Measurements from ENCODE around the gene NEK8. TPM values are rescaled to one million over a fixed set of nuclear protein-coding genes. Genes with fewer than 3 reads are reported as not detected.
"Not testable (repeated sequence)": the region's sequence is repeated elsewhere in the genome, so short reads cannot be mapped to it uniquely, and the experiment has no call there.

Gene NEK8
- total and polyA plus RNA-seq, 9 donors, result 1.9 to 8.3 (median 3.2) TPM

GRCh38 chr17:28777178-28777577 is 48.6 kb downstream of the NEK8 start:
- no peak for DNase-seq
- no peak for TF ChIP-seq POLR2A (IDR thresholded peaks at IDR 0.05)
- TF ChIP-seq CTCF (IDR thresholded peaks at IDR 0.05), result no peak
- no peak for TF ChIP-seq EP300 (IDR thresholded peaks at IDR 0.05)
- intact Hi-C loops (cut with DNase I), result no loop called here
- H3K4me3 ChIP-seq, result no peak overlapping the region
- 40 to 45% (median 44%) methylated on average over 1 of the region's 1 CpG for WGBS, 3 donors
- no peaks in the 10 kb centered on the region for H3K36me3 ChIP-seq
- H3K9me3 ChIP-seq, result no peaks in the 10 kb centered on the region
- H3K27ac ChIP-seq, result no peak overlapping the region
- H3K4me1 ChIP-seq (ENCODE audit: insufficient read depth), result no peaks in the 10 kb centered on the region
- no peaks in the 10 kb centered on the region for H3K27me3 ChIP-seq

DNA sequence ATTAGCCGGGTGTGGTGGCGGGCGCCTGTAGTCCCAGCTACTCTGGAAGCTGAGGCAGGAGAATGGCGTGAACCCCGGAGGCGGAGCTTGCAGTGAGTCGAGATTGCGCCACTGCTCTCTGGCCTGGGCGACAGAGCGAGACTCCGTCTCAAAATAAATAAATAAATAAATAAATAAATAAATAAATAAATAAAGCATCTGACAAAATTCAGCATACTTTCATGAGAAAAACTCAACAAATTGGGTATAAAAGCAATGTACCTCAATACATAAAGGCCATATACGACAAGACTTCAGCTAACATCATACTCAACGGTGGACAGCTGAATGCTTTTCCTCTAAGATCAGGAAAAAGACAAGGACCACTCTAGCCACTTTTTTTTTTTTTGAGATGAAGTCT is 51.0 kb downstream of the NEK8 start:
- H3K27me3 ChIP-seq; H3K9me3 ChIP-seq; H3K27ac ChIP-seq; H3K36me3 ChIP-seq; H3K4me3 ChIP-seq; H3K4me1 ChIP-seq (ENCODE audit: insufficient read depth); DNase-seq; intact Hi-C loops (cut with DNase I): not testable (repeated sequence)
- 96 to 98% (median 97%) methylated on average over 13 of the region's 13 CpGs for WGBS, 3 donors

GRCh38 chr17:28783161-28783560 is 54.6 kb downstream of the NEK8 start:
- Histone ChIP-seq H3K36me3 (no peaks in the 10 kb centered on the region), H3K27me3 (no peaks in the 10 kb centered on the region), H3K27ac (no peak overlapping the region), H3K4me1 (ENCODE audit: insufficient read depth) (no peaks in the 10 kb centered on the region), H3K4me3 (no peak overlapping the region), H3K9me3 (no peaks in the 10 kb centered on the region)
- 76 to 84% (median 80%) methylated on average over 3 of the region's 3 CpGs for WGBS, 3 donors
- TF ChIP-seq POLR2A (IDR thresholded peaks at IDR 0.05) (no peak), CTCF (IDR thresholded peaks at IDR 0.05) (no peak), EP300 (IDR thresholded peaks at IDR 0.05) (no peak)
- intact Hi-C loops (cut with DNase I), result no loop called here
- no peak for DNase-seq

DNA sequence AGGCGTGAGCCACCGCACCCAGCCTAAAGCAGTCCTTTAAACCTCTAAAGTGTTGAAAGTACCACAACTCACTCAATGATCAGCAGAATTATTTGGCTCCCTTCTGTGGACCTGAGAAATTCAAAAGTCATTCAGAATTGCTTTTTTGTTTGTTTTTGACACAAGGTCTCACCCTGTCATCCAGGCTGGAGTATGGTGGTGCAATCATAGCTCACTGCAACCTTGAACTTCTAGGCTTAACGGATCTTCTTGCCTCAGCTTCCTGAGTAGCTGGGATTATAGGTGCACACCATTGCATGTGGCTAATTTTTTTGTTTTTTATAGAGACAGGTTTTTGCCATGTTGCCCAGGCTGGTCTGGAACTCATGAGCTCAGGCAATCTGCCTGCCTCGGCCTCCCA is 59.5 kb downstream of the NEK8 start:
- Histone ChIP-seq H3K27ac (no peak overlapping the region), H3K4me3 (no peak overlapping the region)

More for the DNA sequence above, 59.5 kb downstream of the NEK8 start:
- 87 to 93% (median 89%) methylated on average over 4 of the region's 4 CpGs for WGBS, 3 donors
- TF ChIP-seq POLR2A (IDR thresholded peaks at IDR 0.05) (no peak), CTCF (IDR thresholded peaks at IDR 0.05) (no peak), EP300 (IDR thresholded peaks at IDR 0.05) (no peak)
- no peaks in the 10 kb centered on the region for H3K9me3 ChIP-seq
- intact Hi-C loops (cut with DNase I), result no loop called here
- DNase-seq, result no peak
- no peaks in the 10 kb centered on the region for H3K27me3 ChIP-seq
- no peaks in the 10 kb centered on the region for H3K36me3 ChIP-seq
- H3K4me1 ChIP-seq (ENCODE audit: insufficient read depth), result no peaks in the 10 kb centered on the region

Small RNA genes within 50 kb of the gene (small RNA-seq; reads per million reads assigned to genes)
- gene SNORD42A (not detected), gene SNORD42B (not detected), gene SNORD4A (not detected), gene SNORD4B (not detected)

Other genes with a start within 250 kb of the NEK8 start
- gene FOXN1, start 222.4 kb upstream of the NEK8 start, total RNA-seq, result not detected
- not detected for gene FOXN1, start 222.4 kb upstream of the NEK8 start, polyA plus RNA-seq
- gene UNC119, start 176.2 kb upstream of the NEK8 start, total RNA-seq, result 10 to 100 TPM; 14.4 to 27.3 (median 19.5) TPM
- 10 to 100 TPM; 18.6 to 19.3 TPM for gene UNC119, start 176.2 kb upstream of the NEK8 start, polyA plus RNA-seq
- 10 to 100 TPM; 16.1 to 42.2 (median 33.5) TPM for gene PIGS, start 157.3 kb upstream of the NEK8 start, total RNA-seq
- 10 to 100 TPM; 26.6 to 64.8 TPM for gene PIGS, start 157.3 kb upstream of the NEK8 start, polyA plus RNA-seq
- gene ALDOC, start 151.9 kb upstream of the NEK8 start, total RNA-seq, result 10 to 100 TPM; 17.1 to 71.5 (median 28.4) TPM
- gene ALDOC, start 151.9 kb upstream of the NEK8 start, polyA plus RNA-seq, result 10 to 100 TPM; 25.4 to 39.1 TPM
- gene SPAG5, start 129.8 kb upstream of the NEK8 start, total RNA-seq, result 1 to 10 TPM; 2.1 to 5.0 (median 3.3) TPM
- gene SPAG5, start 129.8 kb upstream of the NEK8 start, polyA plus RNA-seq, result 1 to 10 TPM; 2.9 to 3.8 TPM
- gene RSKR, start 114.6 kb upstream of the NEK8 start, total RNA-seq, result 10 to 100 TPM in 3 of 7 donors, 1 to 10 TPM in 4; 3.6 to 16.2 (median 7.9) TPM
- 1 to 10 TPM; 4.1 to 8.7 TPM for gene RSKR, start 114.6 kb upstream of the NEK8 start, polyA plus RNA-seq
- 100 to 1,000 TPM in 3 of 7 donors, 10 to 100 TPM in 4; 57.2 to 148 (median 93.2) TPM for gene BLTP2, start 83.6 kb upstream of the NEK8 start, total RNA-seq
- gene BLTP2, start 83.6 kb upstream of the NEK8 start, polyA plus RNA-seq, result 100 to 1,000 TPM in 1 of 2 donors, 10 to 100 TPM in 1; 24.9 to 100 TPM
- 10 to 100 TPM; 33.9 to 53.1 (median 46.7) TPM for gene SDF2, start 66.9 kb upstream of the NEK8 start, total RNA-seq
- gene SDF2, start 66.9 kb upstream of the NEK8 start, polyA plus RNA-seq, result 100 to 1,000 TPM in 1 of 2 donors, 10 to 100 TPM in 1; 62.7 to 118 TPM
- 10 to 100 TPM; 42.3 to 83.8 (median 67.2) TPM for gene SUPT6H, start 66.6 kb upstream of the NEK8 start, total RNA-seq
- gene SUPT6H, start 66.6 kb upstream of the NEK8 start, polyA plus RNA-seq, result 10 to 100 TPM; 34.8 to 80.1 TPM
- 1 to 10 TPM; 4.0 to 6.7 (median 5.0) TPM for gene PROCA1, start 16.9 kb upstream of the NEK8 start, total RNA-seq
- 1 to 10 TPM; 2.7 to 6.5 TPM for gene PROCA1, start 16.9 kb upstream of the NEK8 start, polyA plus RNA-seq
- gene RAB34, start 10.9 kb upstream of the NEK8 start, total RNA-seq, result 100 to 1,000 TPM; 149 to 222 (median 169) TPM
- gene RAB34, start 10.9 kb upstream of the NEK8 start, polyA plus RNA-seq, result 100 to 1,000 TPM; 196 to 208 TPM
- gene RPL23A, start 8.8 kb upstream of the NEK8 start, total RNA-seq, result 1,000 to 10,000 TPM; 1,369 to 3,979 (median 2,659) TPM
- 1,000 to 10,000 TPM; 2,997 to 3,153 TPM for gene RPL23A, start 8.8 kb upstream of the NEK8 start, polyA plus RNA-seq
- gene TLCD1, start 2.6 kb upstream of the NEK8 start, total RNA-seq, result 1 to 10 TPM in 6 of 7 donors, not detected in 1; 1.3 to 7.0 (median 1.6) TPM
- gene TLCD1, start 2.6 kb upstream of the NEK8 start, polyA plus RNA-seq, result 1 to 10 TPM in 1 of 2 donors, under 1 TPM in 1; 0.75 to 5.1 TPM
- 10 to 100 TPM; 12.9 to 61.3 (median 18.8) TPM for gene TRAF4, start 15.2 kb downstream of the NEK8 start, total RNA-seq
- gene TRAF4, start 15.2 kb downstream of the NEK8 start, polyA plus RNA-seq, result 1 to 10 TPM; 3.5 to 7.0 TPM
- 10 to 100 TPM in 5 of 7 donors, 1 to 10 TPM in 2; 8.0 to 19.8 (median 17.9) TPM for gene FAM222B, start 114.0 kb downstream of the NEK8 start, total RNA-seq
- 10 to 100 TPM in 1 of 2 donors, 1 to 10 TPM in 1; 9.5 to 15.3 TPM for gene FAM222B, start 114.0 kb downstream of the NEK8 start, polyA plus RNA-seq
- gene ERAL1, start 126.2 kb downstream of the NEK8 start, total RNA-seq, result 10 to 100 TPM; 18.8 to 33.4 (median 28.9) TPM
- 10 to 100 TPM; 28.5 to 61.9 TPM for gene ERAL1, start 126.2 kb downstream of the NEK8 start, polyA plus RNA-seq
- 10 to 100 TPM; 29.3 to 82.3 (median 75.0) TPM for gene FLOT2, start 168.9 kb downstream of the NEK8 start, total RNA-seq
- 10 to 100 TPM; 39.3 to 44.7 TPM for gene FLOT2, start 168.9 kb downstream of the NEK8 start, polyA plus RNA-seq
- gene DHRS13, start 174.3 kb downstream of the NEK8 start, total RNA-seq, result 10 to 100 TPM in 1 of 7 donors, 1 to 10 TPM in 6; 7.3 to 13.8 (median 8.1) TPM
- 1 to 10 TPM; 3.7 to 5.1 TPM for gene DHRS13, start 174.3 kb downstream of the NEK8 start, polyA plus RNA-seq
- 10 to 100 TPM; 39.8 to 62.7 (median 48.8) TPM for gene PHF12, start 222.7 kb downstream of the NEK8 start, total RNA-seq
- gene PHF12, start 222.7 kb downstream of the NEK8 start, polyA plus RNA-seq, result 10 to 100 TPM; 22.7 to 28.1 TPM